GM18520 (cell line): ENCODE measurements around the gene SRPK1.
A peak's percentile ranks its signal among the peaks of the same experiment; 100 is the strongest.
"Not testable (repeated sequence)": the region's sequence is repeated elsewhere in the genome, so short reads cannot be mapped to it uniquely, and the experiment has no call there.

Source experiments
- ATAC-seq: cut with Tn5 transposase; IDR thresholded peaks from one replicate; pipeline ENCODE4 v1.9.1; 2021; ENCODE audit not compliant: unreplicated experiment

The SRPK1 gene

GRCh38 chr6:35931873-35932272 lies 11.0 kb upstream of the SRPK1 start:
- not testable (repeated sequence) for ATAC-seq

GRCh38 chr6:35931120-35931561 lies 10.2 kb upstream of the SRPK1 start:
- ATAC-seq: no peak

- no peak for ATAC-seq
Measured at GRCh38 chr6:35929601-35930000, 8.7 kb upstream of the SRPK1 start.

DNA sequence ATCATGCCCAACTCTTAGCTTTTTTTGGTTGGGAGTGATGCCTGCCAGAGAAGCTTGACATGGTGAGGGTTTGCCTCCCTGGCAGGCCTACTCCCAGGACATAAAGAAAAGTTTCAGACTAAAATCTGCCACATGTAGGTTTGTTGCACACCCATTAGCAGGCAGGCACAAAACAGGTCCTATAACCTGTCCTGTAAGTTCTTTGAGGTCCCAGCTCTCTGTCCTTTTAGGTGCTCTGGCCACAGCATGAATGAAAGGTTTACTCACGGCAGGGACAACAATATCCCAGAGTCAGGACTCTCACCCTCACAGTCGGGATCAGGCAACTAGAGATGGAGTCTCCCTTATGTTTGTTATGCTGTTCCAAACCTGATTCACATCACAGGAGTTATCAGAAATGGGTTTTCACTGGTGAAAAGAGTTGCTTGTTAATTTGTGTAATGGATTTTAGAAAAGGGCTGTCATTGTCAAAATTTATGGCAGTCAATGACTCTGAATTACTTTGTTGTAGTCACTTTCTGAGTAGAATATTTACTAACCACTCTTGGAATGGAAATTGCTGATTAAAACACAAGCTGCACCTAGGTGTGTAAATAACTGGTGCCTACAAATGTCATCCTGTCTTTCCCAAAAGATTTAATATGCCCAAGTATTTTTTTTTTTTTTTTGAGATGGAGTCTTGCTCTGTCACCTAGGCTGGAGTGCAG lies 5.8 kb upstream of the SRPK1 start:
- no peak for ATAC-seq

DNA sequence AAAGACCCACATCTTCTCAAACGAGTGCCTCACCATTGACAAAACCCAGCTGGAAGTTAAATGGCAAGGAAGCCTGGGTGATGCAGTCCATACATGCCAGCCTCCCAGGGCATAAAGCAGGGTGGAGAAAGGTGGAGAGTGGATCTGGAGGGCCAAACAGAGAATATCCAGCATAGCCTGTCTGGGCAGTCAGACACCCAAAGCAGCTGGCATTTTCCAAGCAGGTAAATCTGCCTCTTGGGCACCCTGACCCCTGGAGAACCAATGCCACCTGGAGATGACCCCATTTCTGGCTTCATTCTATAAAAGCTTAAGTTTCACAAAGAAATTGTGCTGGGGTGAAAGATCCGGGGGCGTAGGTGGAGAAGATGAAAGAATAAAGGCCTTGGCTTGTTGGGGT lies 5.1 kb upstream of the SRPK1 start:
- no peak for ATAC-seq

DNA sequence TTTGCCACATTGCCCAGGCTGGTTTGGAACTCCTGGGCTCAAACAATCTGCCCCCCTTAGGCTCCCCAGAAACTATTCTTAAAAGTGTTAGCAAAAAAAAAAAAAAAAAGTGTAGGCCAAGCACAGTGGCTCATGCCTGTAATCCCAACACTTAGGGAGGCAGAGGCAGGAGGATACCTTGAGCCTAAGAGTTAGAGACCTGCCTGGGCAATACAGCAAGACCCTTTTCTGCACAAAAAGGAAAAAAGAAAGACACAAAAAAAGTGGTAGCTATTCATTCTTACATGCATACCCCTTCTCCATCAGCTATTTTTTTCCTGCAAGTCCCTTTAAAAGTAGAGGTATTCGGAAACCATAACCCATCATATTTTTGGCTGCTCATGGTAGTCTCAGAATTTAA lies 3.2 kb upstream of the SRPK1 start:
- ATAC-seq: no peak

GRCh38 chr6:35922139-35922554 lies 1.2 kb upstream of the SRPK1 start:
- ATAC-seq: no peak

GRCh38 chr6:35919827-35920751 lies 809 bp downstream of the SRPK1 start:
- peak; percentile 10 for ATAC-seq

GRCh38 chr6:35919085-35919826 lies 1.6 kb downstream of the SRPK1 start:
- no peak for ATAC-seq

- ATAC-seq: not testable (repeated sequence)
Measured at GRCh38 chr6:35916893-35917292, 4.0 kb downstream of the SRPK1 start.

- no peak for ATAC-seq
Measured at GRCh38 chr6:35916056-35916455, 4.8 kb downstream of the SRPK1 start.

GRCh38 chr6:35914536-35914935 lies 6.4 kb downstream of the SRPK1 start:
- ATAC-seq: no peak

DNA sequence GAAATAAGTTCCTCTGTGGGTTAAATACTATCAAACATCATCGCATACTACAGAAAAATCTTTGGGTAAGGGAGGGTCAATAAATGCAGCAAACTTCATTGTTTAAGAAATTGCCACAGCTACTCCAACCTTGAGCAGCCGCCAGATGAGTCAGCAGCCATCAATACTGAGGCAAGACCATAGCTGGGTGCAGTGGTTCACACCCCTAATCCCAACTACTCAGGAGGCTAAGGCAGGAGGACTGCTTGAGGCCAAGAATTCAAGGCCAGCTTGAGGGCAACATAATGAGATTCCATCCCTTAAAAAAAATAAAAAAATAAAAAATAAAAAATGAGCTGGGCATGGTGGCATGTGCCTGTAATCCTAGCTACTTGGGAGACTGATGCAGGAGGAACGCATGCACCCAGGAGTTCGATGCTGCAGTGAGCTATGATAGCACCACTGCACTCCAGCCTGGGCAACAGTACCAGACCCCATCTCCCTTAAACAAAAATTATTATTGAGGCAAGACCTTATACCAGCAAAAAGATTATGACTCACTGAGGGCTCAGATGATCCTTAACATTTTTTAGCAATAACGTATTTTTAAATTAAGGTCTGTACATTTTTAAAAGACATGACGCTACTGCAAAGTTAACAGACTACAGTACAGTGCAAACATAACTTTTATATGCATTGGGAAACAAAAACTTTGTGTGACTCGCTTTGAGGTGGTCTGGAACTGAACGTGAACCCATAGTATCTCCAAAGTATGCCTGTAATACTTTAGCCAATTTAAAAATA lies 8.8 kb downstream of the SRPK1 start:
- ATAC-seq: no peak

DNA sequence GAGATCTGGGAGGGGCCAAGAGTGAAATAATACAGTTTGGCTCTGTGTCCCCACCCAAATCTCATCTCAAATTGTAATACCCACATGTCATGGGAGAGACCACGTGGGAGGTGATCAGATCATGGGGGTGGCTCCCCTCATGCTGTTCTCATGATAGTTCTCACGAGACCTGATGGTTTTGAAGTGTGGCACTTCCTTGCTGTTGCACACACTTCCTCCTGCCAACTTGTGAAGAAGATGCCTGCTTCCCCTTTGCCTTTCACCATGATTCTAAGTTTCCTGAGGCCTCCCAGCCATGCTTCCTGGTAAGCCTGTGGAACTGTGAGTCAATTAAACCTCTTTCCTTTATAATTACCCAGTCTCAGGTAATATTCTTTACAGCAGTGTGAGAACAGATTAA lies 11.3 kb downstream of the SRPK1 start:
- not testable (repeated sequence) for ATAC-seq

DNA sequence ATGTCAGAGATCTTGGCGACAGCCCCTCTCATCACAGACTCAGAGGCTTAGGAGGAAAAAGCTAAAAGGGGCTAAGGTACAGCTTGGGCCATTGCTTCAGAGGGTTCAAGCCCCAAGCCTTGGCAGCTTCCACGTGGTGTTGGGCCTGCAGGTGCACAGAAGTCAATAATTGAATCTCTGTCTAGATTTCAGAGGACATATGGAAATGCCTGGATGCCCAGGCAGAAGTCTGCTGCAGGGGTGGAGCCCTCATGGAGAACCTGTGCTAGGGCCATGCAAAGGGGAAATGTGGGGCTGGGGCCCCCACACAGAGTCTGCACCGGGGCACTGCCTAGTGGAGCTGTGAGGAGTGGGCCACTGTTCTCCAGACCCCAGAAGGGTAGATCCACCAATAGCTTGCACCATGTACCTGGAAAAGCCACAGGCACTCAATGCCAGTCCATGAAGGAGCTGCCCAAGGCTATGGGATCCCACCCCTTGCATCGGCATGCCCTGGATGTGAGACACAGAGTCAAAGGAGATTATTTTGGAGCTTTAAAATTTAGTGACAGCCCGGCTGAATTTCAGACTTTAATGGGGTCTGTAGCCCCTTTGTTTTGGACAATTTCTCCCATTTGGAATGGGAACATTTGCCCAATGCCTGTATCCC lies 12.0 kb downstream of the SRPK1 start:
- not testable (repeated sequence) for ATAC-seq

DNA sequence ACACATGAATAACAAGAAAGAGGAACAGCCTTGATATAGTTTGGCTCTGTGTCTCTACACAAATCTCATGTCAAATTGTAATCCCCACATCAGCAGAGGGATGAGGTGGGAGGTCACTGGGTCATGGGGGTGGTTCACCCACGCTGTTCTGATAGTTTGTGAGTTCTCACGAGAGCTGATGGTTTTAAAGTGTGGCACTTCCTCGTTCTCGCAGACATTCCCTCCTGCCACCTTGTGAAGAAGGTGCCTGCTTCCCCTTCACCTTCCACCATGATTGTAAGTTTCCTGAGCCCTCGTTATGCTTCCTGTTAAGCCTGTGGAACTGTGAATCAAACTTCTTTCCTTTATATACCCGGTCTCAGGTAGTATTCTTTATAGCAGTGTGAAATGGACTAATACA lies 13.1 kb downstream of the SRPK1 start:
- no peak for ATAC-seq

- no peak for ATAC-seq
Measured at GRCh38 chr6:35906499-35906846, 14.4 kb downstream of the SRPK1 start.

GRCh38 chr6:35905841-35906498 lies 14.9 kb downstream of the SRPK1 start:
- ATAC-seq: no peak

- no peak for ATAC-seq
Measured at GRCh38 chr6:35905141-35905785, 15.6 kb downstream of the SRPK1 start.
